ENCODE measurements around the gene STK11. TPM values are rescaled to one million over a fixed set of nuclear protein-coding genes. Genes with fewer than 3 reads are reported as not detected.

Gene STK11
- total RNA-seq, 2 donors from 2014 or later = 60.2 to 70.0 TPM

- DNase-seq (ENCODE audit: low spot score) (no peak), ATAC-seq (ENCODE audit: insufficient number of reproducible peaks, low FRiP score, low read depth) (no peak)
- Histone ChIP-seq H3K36me3 (no peaks in the 10 kb centered on the region), H3K27me3 (replicated peaks; ENCODE audit: insufficient read depth) (no peaks in the 10 kb centered on the region), H3K4me1 (ENCODE audit: control insufficient read depth in 1 of 2, low read depth in 2 of 2) (peaks cover 15 to 34% of the 10 kb centered on the region in 2 donors), H3K9me3 (no peaks in the 10 kb centered on the region), H3K4me3 (no peak overlapping the region), H3K27ac (no peak overlapping the region)
- TF ChIP-seq CTCF (IDR thresholded peaks at IDR 0.05) = no peak
These were observed 29.4 kb downstream of the STK11 start for GRCh38 chr19:1234955-1235380.

GRCh38 chr19:1235625-1236538 lies 30.3 kb downstream of the STK11 start:
- Histone ChIP-seq H3K27me3 (replicated peaks; ENCODE audit: insufficient read depth) (no peaks in the 10 kb centered on the region), H3K4me3 (no peak overlapping the region), H3K27ac (no peak overlapping the region), H3K4me1 (ENCODE audit: control insufficient read depth in 1 of 2, low read depth in 2 of 2) (peaks cover 22 to 42% of the 10 kb centered on the region in 2 donors), H3K9me3 (no peaks in the 10 kb centered on the region), H3K36me3 (no peaks in the 10 kb centered on the region)
- ATAC-seq (ENCODE audit: insufficient number of reproducible peaks, low FRiP score, low read depth) (no peak), DNase-seq (ENCODE audit: low spot score) (no peak)
- TF ChIP-seq CTCF (IDR thresholded peaks at IDR 0.05) = no peak

GRCh38 chr19:1236576-1236975 lies 31.0 kb downstream of the STK11 start:
- peaks cover 26 to 47% of the 10 kb centered on the region in 2 donors for H3K4me1 ChIP-seq (ENCODE audit: control insufficient read depth in 1 of 2, low read depth in 2 of 2)

GRCh38 chr19:1237027-1237659 lies 31.6 kb downstream of the STK11 start:
- H3K4me3 ChIP-seq = peak overlapping the region; percentile 79
- DNase-seq (ENCODE audit: low spot score) = no peak
- no peak for TF ChIP-seq CTCF (IDR thresholded peaks at IDR 0.05)
- peaks cover 28 to 50% of the 10 kb centered on the region in 2 donors for H3K4me1 ChIP-seq (ENCODE audit: control insufficient read depth in 1 of 2, low read depth in 2 of 2)
- ATAC-seq (ENCODE audit: insufficient number of reproducible peaks, low FRiP score, low read depth) = no peak
- H3K27ac ChIP-seq = no peak overlapping the region
- H3K27me3 ChIP-seq (replicated peaks; ENCODE audit: insufficient read depth) = no peaks in the 10 kb centered on the region
- no peaks in the 10 kb centered on the region for H3K36me3 ChIP-seq
- no peaks in the 10 kb centered on the region for H3K9me3 ChIP-seq

More at GRCh38 chr19:1236576-1236975, 31.0 kb downstream of the STK11 start:
- H3K36me3 ChIP-seq = no peaks in the 10 kb centered on the region
- H3K9me3 ChIP-seq = no peaks in the 10 kb centered on the region
- ATAC-seq (ENCODE audit: insufficient number of reproducible peaks, low FRiP score, low read depth) (no peak), DNase-seq (ENCODE audit: low spot score) (no peak)
- H3K27ac ChIP-seq = no peak overlapping the region
- peak overlapping the region; percentile 79 for H3K4me3 ChIP-seq
- no peak for TF ChIP-seq CTCF (IDR thresholded peaks at IDR 0.05)
- no peaks in the 10 kb centered on the region for H3K27me3 ChIP-seq (replicated peaks; ENCODE audit: insufficient read depth)

GRCh38 chr19:1237754-1238368 lies 32.3 kb downstream of the STK11 start, which contains the start of gene CBARP:
Gene CBARP (minus strand): TSS chr19:1238005. CDS start chr19:1236100, 1,905 bp downstream.
- Histone ChIP-seq H3K27ac (peak within 1 kb of the TSS; percentile 41 to 78), H3K4me1 (ENCODE audit: control insufficient read depth in 1 of 2, low read depth in 2 of 2) (peaks cover 31 to 50% of the 10 kb centered on the region in 2 donors), H3K4me3 (peak within 1 kb of the TSS; percentile 79), H3K9me3 (no peaks in the 10 kb centered on the region), H3K27me3 (replicated peaks; ENCODE audit: insufficient read depth) (no peaks in the 10 kb centered on the region), H3K36me3 (no peaks in the 10 kb centered on the region)
- TF ChIP-seq CTCF (IDR thresholded peaks at IDR 0.05) = no peak
- ATAC-seq (ENCODE audit: insufficient number of reproducible peaks, low FRiP score, low read depth) = no peak
- DNase-seq (ENCODE audit: low spot score) = no peak
